Measurements from ENCODE around the gene RAI1.
A peak's percentile ranks its signal among the peaks of the same experiment; 100 is the strongest.

- TF ChIP-seq, protein P1, sequence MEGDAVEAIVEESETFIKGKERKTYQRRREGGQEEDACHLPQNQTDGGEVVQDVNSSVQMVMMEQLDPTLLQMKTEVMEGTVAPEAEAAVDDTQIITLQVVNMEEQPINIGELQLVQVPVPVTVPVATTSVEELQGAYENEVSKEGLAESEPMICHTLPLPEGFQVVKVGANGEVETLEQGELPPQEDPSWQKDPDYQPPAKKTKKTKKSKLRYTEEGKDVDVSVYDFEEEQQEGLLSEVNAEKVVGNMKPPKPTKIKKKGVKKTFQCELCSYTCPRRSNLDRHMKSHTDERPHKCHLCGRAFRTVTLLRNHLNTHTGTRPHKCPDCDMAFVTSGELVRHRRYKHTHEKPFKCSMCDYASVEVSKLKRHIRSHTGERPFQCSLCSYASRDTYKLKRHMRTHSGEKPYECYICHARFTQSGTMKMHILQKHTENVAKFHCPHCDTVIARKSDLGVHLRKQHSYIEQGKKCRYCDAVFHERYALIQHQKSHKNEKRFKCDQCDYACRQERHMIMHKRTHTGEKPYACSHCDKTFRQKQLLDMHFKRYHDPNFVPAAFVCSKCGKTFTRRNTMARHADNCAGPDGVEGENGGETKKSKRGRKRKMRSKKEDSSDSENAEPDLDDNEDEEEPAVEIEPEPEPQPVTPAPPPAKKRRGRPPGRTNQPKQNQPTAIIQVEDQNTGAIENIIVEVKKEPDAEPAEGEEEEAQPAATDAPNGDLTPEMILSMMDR (tag by site-specific recombination; IDR thresholded peaks at IDR 0.05): no peak
- TF ChIP-seq ZNF426 (tag by site-specific recombination; IDR thresholded peaks at IDR 0.05) (no peak), SALL2 (tag by site-specific recombination; IDR thresholded peaks at IDR 0.05; ENCODE audit: borderline replicate concordance) (no peak), MEIS1 (CRISPR knock-in tag; IDR thresholded peaks at IDR 0.05; ENCODE audit: borderline replicate concordance) (no peak), PRDM10 (tag by site-specific recombination; IDR thresholded peaks at IDR 0.05) (peak; percentile 89)
Measured at GRCh38 chr17:17739388-17740066, 58.3 kb downstream of the RAI1 start.

Data from HEK293 (cell line).